ENCODE results near the gene UBE2H.

GRCh38 chr7:129789000-129789399 lies 163.8 kb downstream of the UBE2H start:
- TF ChIP-seq CTCF (IDR thresholded peaks at IDR 0.05) (no peak), REST (IDR thresholded peaks at IDR 0.05; ENCODE audit: insufficient read depth in 1 of 2, low read depth in 2 of 2, low read length in 1 of 2) (no peak)

Data from Panc1 (cell line).